Mesenteric fat pad (tissue), 1 donor: ENCODE measurements around the gene ISG20L2. TPM values are rescaled to one million over a fixed set of nuclear protein-coding genes. Genes with fewer than 3 reads are reported as not detected.

ENCODE experiments used
- DNase-seq: peaks from one replicate; pipeline ENCODE4 v3.0.0-alpha.2; 2020; ENCODE audit warnings: low spot score
- total RNA-seq: library from RNA; stranded (reverse); fragmentation: NEBNext Ultra II Directional; extraction: Animal tissue kit (Norgen Biotek cat#: 25700); gene quantifications from one replicate; pipeline ENCODE4 v1.2.1, GENCODE V29; 2021
- donor health status: DM: yes; HTN: yes; CAD: no.

The ISG20L2 gene
- total RNA-seq, 1 donor from 2014 or later: 24.4 TPM

DNA sequence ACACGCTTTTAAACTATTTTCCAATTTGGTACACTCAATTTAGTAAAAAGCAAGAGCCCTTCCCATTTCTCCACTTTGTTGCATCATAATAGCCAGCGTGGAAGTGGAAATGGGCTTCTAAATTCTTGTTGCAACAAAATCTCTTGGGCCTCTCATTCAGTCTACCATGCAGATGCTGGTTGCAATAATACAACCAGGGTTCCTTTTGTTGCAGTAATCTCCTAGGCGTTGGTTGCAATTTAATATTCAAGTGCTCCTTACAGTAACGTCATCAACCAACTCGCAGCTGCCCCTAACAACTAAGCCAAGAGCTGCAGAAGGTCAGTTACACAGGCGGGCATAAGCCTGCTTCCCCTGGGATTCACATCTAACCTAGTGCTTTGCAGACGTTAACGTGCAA lies 25.7 kb upstream of the ISG20L2 start:
- DNase-seq: peak; percentile 68

DNA sequence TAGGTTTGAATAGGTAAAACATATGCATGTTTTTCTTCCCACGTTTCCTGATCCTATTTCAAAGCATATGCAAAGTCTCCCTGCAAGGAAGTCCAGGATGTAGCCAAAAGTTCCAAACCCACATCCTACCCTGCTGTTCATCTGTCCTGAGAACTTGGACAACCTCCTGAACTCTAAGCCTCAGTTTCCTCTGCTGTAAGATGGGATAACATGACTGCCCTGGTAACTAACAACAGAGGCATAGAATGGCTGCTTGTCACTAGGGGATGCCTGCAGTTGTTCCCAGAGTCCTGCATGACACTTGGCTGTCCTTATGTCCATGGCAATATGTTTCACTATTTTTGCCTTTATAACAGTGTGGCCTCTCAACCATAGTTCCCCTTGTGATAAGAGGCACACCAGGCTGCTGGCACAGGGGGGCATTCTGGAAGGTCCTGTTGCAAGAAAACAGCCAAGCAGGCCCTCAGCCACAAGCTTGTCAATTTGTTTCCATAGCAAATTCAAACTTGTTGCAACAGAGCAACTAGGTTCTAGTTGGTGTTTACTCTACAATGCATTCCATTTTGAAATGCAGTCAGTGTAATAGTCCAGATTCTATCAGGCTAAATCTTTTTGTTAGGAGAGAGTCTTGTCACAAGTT lies 24.4 kb upstream of the ISG20L2 start:
- DNase-seq: peak; percentile 47

DNA sequence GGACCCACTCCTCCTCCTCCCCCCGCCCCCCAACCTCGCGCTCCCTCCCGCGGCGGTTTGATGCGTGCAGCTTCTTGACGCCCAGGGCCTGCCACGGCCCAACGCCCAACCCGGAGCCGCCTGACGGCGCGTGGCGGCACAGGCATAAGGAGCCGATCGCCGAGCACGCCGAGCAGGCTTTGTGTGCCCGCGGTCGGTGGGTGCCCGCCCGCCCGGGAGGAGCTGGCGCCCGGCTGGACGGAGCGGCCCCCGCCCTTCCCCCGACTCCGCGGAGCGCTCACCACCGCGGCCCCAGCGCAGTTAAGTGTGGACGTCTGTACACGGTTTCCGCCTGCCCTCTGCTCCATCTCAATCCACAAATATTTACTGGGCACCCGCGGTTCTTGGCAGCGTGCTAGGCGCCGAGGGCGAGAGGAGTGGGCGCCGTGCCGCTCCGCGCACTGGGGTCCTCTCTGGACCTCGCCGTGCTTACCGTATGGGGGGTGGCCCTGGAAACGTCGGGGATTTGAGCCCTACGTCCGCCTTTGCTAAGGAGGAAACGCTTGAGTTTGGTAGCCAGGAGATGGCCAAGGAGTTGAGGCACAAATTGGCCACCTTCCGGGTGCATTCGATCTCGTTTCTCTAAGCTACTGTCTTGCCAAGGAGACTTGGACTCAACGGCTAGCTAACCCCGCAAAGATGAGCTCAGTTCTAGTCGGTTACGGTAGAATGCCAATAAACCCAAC lies 23.4 kb upstream of the ISG20L2 start:
- DNase-seq: peak; percentile 99

DNA sequence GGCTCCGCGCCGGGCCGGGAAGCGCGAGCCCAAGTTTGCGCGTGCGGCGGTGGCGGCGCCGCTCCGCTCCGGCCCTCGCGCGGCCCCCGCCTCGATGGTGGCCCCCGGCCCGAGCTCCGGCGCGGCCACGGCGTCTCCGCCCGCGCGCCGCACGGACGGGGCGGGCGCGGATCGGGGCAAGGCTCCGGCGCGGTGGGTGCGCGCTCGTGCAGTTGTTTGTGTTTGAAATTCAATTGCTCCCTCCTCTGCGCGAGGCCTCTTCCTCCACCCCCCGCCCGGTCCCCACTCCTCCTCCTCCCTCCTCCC lies 22.8 kb upstream of the ISG20L2 start, which contains the start of gene HDGF:
Gene HDGF (minus strand): TSS at position 225 of the 306 bp plus-strand sequence. CDS start 246 bp downstream, outside the sequence.
- DNase-seq: no peak

DNA sequence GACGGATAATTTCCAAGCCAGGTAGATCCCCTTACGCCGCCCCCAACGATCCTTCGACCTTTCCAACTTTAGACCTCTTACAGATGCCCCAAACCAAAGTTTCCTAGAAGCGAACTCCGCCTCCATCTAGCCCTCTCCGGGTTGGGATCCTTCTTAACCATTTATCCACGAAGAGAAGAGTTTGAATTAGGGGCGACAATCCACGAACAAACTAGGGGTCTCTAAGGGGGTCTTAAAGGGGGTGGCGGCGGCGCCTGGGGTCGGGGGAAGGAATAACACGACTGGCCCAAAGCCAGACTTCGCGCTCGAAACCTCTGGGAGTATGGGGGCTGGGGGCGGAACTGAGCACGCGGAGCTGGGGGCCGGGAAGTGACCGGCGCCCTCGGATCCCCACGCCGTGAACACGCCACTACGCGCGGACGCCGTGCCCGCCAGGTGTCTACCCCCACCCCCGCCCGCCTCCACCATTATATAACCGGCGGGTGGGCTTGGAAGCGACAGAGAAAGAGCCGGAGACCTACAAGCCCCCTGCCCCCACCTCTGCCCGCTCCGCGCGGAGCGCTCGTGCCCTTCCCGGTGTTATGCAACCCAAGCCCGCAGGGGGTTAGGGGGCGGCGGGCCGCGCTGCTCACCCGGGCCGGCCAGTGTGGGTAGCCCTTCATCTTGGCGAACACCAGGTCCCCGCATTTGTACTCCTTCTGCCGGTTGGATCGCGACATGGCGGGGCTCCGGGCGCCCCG lies 22.3 kb upstream of the ISG20L2 start:
- DNase-seq: no peak

DNA sequence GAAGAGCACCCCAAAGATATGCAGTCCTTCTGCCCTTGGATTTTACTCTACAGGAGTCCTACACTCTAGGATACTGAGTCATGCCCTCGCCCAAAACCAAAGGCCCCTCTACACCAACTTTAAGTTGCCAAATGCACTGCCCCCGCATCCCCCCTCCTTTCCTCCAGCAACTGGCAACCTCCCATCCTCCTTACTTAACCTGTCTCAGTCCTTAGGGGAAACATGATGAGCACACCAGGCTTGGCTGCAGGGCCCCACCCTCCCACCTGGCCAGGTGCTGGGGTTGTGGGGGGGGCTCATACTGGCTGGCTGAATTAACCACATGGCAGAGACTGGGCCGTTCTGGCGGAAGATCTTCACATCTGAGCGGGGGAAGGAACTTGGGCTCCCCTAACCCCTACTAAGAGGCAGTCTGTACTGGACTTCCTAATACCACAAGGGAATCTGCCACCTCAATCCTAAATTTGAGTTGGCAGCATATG lies 21.7 kb upstream of the ISG20L2 start:
- DNase-seq: no peak

DNA sequence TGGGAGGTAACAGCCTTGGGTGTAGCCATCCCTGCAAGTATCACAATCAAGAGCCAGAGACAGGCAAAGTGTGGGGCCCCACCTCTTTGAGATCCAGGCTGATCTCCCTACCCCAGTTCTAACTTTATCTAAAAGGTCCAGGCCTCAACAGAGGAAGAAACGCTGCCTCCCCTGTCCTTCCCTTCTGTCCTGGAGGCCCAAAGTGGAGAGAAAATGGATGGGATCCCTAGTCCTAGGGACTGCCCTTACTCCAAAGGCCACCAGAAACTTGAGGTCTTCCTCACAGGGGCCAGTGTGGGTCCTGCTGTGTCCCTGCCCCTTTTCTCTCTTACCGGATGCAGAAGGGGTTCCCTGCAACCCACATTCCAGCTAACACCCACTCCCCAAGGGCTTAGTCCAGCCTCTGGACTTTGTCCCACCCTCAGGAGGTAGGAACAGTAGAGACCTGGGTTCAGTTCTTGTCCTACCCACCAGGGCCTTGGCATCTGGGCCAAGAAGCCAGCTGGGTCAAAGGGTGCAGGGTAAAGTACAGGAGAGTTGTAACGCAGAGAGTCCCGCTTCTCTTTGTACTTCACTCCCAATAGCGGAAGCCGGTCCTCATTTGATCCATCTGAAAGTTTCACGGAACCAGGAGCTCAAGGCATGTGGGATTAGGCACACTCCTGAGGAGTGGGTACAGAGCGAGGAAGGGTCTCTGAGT lies 21.0 kb upstream of the ISG20L2 start:
- DNase-seq: no peak

DNA sequence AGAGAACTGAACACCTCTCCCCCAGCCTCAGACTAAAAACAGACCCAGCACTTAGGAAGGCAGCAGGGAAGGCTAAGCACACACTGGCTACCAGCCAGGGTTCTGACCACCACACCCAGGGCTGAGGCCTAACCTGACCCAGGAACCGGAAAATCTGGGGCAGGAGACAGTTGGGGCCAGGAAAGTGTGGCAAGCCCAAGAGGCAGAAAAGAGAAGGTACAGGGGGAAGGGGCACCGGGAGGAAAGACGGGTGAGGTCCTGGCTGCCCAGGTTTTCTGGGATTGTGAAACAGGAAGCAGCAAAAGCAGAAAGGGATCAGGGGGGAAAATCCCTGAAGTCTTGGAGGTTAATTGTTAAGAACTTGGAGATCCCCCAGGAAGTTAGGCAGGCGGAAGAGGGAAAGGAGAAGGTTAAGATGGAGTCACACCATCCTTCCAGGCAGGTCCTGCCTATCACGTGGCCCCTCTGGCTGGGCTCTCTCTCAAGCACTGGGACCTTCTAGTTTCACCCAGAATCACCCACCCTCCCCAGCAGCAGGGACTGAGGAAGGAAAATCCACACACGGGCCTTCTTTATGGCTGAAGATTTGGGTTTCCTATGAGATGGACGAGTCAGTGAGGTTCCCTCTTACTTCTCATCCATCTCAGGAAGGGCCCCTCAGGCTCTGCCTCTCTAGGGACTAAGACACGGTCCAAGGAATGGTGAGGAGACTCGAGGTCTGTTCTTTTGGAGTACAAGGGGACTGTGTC lies 20.3 kb upstream of the ISG20L2 start:
- no peak for DNase-seq

DNA sequence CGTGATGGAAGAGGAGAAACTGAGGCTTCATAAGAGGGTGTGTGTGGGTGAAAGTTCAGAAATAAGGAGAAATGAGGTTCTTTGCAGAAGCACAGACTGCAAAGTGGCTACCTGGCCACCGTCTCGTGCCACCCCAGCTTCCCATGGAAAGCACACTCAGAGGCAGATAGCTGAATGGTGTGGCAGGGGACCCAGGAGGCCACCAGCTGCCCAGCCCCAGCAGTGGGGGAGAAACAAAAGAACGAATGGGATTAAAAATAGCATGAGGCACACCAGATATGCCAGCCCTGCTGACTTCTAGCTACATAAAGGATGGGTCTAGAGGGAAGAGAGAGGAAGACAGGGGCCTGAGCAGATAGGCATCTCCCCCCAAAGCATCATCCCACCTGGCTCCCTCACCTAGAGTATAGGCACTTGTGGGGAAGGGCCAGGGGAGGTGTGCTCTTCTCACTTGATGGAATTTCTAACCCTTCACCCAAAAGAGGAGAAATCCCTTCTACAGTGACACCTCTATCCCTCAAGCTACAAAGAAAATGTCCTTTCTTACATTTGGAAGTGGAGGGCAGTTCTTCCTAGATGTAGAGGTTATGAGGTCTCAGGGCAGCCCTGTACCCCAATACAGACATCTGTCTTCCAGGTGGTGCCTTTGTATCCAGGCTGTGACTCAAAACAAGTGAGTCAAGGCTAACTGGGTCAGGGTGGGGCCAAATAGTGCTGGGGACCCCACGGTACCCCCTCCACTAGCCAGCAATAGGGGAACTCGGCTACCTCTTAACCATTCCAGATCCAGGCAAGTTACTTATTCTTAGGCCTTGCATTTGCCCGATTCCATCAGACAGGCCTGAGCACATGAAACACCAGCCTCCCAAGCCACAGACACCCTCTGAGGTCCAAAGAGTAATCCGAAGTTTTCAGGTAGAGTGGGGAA lies 19.4 kb upstream of the ISG20L2 start:
- DNase-seq: no peak

DNA sequence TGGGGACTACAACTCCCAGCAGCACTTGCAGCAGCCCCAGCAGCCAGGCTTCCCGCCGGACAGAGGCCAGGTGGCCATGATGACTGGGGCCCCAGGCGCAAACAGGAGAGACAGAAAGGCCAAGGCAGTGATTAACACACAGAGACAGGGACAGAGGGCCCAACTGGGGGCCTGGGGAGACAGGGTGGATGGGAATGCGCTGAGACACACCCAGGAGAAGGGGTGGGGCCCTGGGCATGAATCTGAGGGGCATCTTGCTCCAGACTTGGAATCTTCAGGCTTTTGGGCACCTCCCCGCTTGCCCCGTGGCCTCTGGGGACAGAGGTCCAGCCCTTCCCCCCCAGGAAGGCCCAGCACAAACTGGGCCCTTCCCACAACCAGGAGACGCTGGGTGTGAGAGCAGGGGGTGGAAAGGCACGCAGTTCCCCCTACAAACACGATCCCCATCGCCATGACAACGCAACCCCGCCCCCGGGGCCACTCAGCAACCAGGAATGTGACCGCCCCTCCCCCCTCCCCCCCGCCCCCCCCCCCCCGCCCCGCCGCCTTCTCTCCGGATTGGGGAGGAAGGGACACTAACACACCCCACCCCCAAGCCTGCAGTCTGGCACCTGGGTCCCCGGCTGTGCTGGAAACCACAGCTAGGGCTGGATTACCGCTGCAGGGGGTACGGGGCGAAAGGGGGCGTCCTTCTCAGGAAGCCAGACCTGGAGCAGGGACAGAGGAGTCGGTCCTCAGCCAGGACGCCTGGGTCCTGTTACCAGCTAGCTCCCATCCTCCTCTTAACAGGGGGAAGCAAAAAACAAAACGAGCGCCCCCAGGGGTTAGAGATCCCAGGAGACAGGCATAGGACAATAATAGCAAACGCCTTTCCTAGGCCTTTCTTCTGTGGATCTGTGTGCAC lies 18.4 kb upstream of the ISG20L2 start:
- DNase-seq: peak; percentile 98

DNA sequence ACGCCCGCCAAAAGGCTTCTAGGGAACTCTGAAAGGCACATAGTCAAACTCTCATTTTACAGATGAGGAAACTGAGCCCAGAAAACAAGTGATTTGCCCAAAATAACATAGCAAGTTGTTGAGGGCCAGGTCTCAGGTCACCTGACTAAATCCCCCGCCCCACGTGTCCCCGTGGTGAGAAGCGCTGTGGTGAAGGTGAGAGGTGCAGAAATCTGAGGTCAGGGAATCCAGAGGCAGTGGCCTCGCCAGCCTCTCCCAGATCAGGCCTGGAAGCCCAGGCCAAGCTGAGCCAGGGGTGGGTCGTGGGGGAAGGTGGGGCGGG lies 17.8 kb upstream of the ISG20L2 start:
- no peak for DNase-seq

DNA sequence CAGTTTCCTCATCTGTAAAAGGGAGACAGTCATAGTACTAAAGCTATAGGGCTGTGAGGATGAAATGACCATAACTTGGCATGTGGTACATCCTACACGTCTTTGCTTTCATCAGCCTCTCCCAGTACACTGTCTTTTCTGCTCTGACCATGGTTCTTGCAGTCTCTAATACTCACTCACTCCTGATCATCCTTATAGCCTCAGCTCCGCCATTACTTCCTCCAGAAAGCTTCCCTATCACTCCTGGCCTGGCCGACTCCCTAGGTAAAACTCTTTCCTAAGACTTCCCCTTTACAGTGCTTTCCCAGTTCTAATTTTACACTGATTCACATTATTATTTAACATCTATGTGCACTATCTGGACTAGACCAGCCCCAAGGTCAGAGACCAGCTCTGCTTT lies 17.3 kb upstream of the ISG20L2 start:
- DNase-seq: no peak

DNA sequence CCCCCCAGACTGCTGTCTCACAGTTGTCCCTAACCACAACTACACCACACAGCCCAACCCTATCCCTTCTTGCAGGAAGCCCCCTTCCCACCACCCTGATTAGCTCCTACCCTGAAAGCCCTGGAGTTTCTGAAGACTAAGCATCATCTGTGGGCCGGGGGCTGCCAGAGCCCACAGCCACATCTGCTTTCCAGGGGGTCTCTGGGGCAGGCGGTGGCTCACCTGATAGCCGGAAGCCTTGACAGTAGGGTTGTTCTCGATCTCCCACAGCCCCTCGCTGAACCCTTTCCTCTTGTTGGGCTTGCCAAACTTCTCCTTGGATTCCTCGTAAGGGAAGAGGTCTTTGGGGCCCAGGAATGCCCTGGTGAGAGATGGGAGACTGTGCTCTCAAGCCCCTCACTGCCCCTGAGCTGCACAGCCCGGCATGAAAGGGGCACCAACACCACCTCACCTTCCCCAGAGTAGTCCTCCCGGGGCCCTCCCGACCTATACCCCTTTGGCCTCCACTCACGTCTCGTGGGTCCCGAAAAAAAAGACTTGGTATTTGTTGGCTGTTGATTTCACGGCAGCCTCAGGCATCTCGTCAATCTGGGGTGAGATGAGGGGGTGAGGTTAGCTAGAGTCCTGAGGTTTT lies 16.3 kb upstream of the ISG20L2 start:
- DNase-seq: no peak

DNA sequence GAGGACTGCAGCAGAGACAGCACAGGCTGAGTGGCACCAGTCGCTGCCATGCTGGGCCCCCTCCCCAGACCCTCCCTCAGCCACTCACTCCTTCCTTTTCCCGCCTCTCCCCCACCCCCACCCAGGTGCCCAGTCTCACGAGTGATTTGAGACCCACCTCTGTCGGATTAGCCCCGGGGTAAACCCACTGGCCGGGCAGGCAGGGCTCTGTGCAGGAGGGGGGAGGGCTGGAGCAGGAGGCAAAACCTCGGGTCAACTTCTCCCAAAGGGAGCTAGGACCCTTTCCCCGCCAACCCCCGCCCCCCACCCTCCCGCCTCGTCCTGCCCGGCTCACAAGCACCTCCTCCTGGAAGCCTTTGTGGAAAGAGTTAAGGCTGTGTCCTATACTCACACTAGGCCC lies 15.8 kb upstream of the ISG20L2 start:
- DNase-seq: no peak

DNA sequence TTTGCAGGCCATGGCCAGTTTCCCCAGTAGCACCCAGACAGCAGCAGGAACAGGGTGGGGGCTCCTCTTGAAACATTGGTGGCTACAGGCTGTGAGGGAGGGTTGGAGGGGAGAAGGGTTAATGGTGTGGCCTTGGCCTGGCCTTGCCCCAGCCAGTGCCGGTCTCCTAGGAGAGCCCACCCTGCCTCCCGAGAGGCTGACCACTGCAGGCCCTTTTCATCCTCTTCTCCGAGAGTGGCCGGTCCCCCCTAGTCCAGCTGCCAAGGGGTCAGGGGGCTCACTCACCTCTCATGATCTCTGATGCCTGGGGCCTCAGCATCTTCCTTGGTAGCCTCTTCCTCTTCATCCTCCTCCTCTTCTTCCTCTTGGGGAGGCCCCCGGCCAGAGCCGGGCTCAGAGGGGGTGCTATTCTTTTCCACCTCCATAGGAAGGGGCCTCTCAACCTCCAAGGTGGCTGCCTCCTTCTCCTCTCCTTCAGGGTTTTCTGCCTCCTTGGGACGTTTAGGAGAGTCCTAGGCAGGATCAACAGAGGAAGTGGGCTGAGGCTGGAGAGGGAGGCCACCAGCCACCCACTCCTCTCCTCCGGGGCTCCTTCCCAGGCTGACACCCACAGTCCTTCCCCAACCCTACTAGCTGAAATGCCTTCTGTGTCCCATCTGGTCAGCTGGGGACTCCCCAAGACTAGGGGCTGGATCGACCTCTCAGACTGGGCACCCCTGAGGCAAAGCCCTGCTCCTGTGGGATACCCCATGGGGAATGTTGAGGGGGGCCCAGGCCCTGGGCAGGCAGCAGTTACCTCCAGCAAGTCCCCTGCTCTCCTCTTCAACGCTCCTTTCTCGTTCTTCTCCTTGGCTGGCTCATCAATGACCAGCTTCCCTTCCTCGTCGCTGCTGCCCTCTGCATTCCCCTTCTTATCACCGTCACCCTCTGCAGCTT lies 15.1 kb upstream of the ISG20L2 start:
- DNase-seq: no peak

DNA sequence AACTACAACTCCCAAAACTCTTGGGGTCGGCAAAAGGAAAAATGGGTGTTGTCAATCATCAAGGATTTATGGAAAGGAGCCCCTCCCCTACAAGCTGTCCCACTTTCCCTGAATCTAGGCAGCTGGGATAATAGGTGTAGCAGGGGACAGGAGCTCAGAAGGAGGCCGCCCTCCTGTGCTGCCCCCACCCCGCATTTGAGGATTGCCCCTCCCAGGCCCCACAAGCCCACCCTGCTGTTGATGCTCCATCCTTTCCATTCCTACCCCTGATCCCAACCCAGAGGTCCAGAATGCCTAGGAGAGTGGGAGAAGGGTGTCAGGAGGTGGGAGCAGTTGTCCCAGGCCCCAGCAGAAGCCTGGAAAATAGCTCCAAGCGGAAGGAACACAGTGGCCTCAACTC lies 14.2 kb upstream of the ISG20L2 start:
- DNase-seq: no peak

DNA sequence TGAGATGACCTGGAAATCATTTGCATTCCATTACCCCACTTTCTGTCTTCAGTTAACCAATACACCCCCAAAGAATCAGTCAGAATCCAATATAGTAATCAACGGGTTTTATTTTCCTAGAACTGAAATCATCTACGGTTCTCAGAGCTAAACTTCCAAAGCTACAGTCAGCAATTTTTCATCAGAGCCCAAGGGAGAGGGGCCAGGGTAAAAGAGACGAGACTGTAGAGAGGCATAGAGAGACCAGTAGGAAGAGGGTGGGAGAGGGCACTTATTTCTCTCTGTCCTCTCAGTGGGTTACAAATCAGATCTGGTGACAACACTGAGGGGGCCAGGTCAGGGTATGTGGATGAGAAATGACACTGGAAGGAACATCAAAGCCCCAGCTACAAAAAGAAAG lies 13.5 kb upstream of the ISG20L2 start:
- DNase-seq: no peak
